Mesendoderm (in vitro differentiated cells): ENCODE data around the gene CCL16. TPM values are rescaled to one million over a fixed set of nuclear protein-coding genes. Genes with fewer than 3 reads are reported as not detected.

Source experiments
- DNase-seq: peaks from one replicate; pipeline ENCODE4 v3.0.0; 2013
- H2AK5ac ChIP-seq: 2 replicates; pipeline ENCODE4 v1.6.1; 2013; ENCODE audit warnings: low read length, inconsistent platforms
- H2BK120ac ChIP-seq: 2 replicates; pipeline ENCODE4 v1.6.1; 2013; ENCODE audit warnings: low read depth, mild to moderate bottlenecking, low read length, moderate library complexity, mixed read lengths
- H2BK15ac ChIP-seq: replicated peaks from 2 replicates; pipeline ENCODE4 v1.6.1; 2013; ENCODE audit warnings: low read depth, mild to moderate bottlenecking, moderate library complexity
- H2BK5ac ChIP-seq: 2 replicates; pipeline ENCODE4 v1.6.1; 2013; ENCODE audit warnings: low read length, inconsistent platforms
- H3K18ac ChIP-seq: 2 replicates; pipeline ENCODE4 v1.6.1; 2013; ENCODE audit warnings: mild to moderate bottlenecking, low read length, mixed read lengths
- H3K23ac ChIP-seq: one replicate; pipeline ENCODE4 v1.6.1; 2013; ENCODE audit warnings: low read length
- H3K27ac ChIP-seq: 2 replicates; pipeline ENCODE4 v1.5.1; 2013; ENCODE audit warnings: low read depth, mild to moderate bottlenecking, inconsistent platforms, low read length, moderate library complexity
- H3K27me3 ChIP-seq: 2 replicates; pipeline ENCODE4 v1.6.1; 2013; ENCODE audit warnings: low read length, control low read depth, mild to moderate bottlenecking, inconsistent platforms; ENCODE audit not compliant: insufficient read depth, poor library complexity
- H3K36me3 ChIP-seq: 2 replicates; pipeline ENCODE4 v1.6.1; 2013; ENCODE audit warnings: low read length, inconsistent platforms; ENCODE audit not compliant: control insufficient read depth, insufficient read depth
- H3K4ac ChIP-seq: one replicate; pipeline ENCODE4 v1.6.1; 2013; ENCODE audit warnings: low read depth, mild to moderate bottlenecking, low read length, moderate library complexity
- H3K4me1 ChIP-seq: 2 replicates; pipeline ENCODE4 v1.6.1; 2013; ENCODE audit warnings: low read depth, low read length, inconsistent platforms; ENCODE audit not compliant: control insufficient read depth
- H3K4me2 ChIP-seq: 2 replicates; pipeline ENCODE4 v1.6.1; 2013; ENCODE audit warnings: low read length
- H3K4me3 ChIP-seq: 2 replicates; pipeline ENCODE4 v1.5.1; 2013; ENCODE audit warnings: mild to moderate bottlenecking, low read length
- H3K56ac ChIP-seq: one replicate; pipeline ENCODE4 v1.6.1; 2013; ENCODE audit warnings: low read length
- H3K79me1 ChIP-seq: 2 replicates; pipeline ENCODE4 v1.6.1; 2013; ENCODE audit warnings: low read length, inconsistent platforms
- H3K79me2 ChIP-seq: 2 replicates; pipeline ENCODE4 v1.6.1; 2013; ENCODE audit warnings: mild to moderate bottlenecking, low read length; ENCODE audit not compliant: control insufficient read depth, insufficient read depth
- H3K9ac ChIP-seq: 2 replicates; pipeline ENCODE4 v1.6.1; 2013; ENCODE audit warnings: low read length, inconsistent platforms
- H4K5ac ChIP-seq: one replicate; pipeline ENCODE4 v1.6.1; 2013; ENCODE audit warnings: low read length
- H4K8ac ChIP-seq: one replicate; pipeline ENCODE4 v1.6.1; 2013; ENCODE audit warnings: low read depth, mild to moderate bottlenecking, control low read depth, low read length, moderate library complexity
- WGBS: extraction: QIAGEN DNeasy Blood & Tissue Kit; methylation state at CpG from one replicate; pipeline ENCODE4 v1.1.7; 2013; ENCODE audit warnings: low lambda C conversion rate, missing lambda C conversion rate; ENCODE audit not compliant: insufficient coverage; ENCODE audit errors: extremely low coverage; 5-methylcytosine and 5-hydroxymethylcytosine counted together
- polyA plus RNA-seq, 2 experiments: library from polyadenylated mRNA; stranded (reverse); fragments of 200-250 nt; gene quantifications; one replicate each; pipeline ENCODE4 v1.2.3, GENCODE V29; 2013

The CCL16 gene
- polyA plus RNA-seq (2013, experiment 1 of 2) = not detected
- not detected for polyA plus RNA-seq (2013, experiment 2 of 2)

- no peak within 1 kb of the TSS for H3K9ac ChIP-seq
- H3K4me2 ChIP-seq = no peak within 1 kb of the TSS
- DNase-seq = no peak
- no CpG with 5 or more reads among the region's 12 CpGs for WGBS
- H3K79me1 ChIP-seq = no peaks in the 10 kb centered on the region
- no peak within 1 kb of the TSS for H3K23ac ChIP-seq
- no peak within 1 kb of the TSS for H4K8ac ChIP-seq
- H3K27me3 ChIP-seq = no peaks in the 10 kb centered on the region
- no peak within 1 kb of the TSS for H2AK5ac ChIP-seq
- H2BK120ac ChIP-seq = no peak within 1 kb of the TSS
- no peak within 1 kb of the TSS for H3K27ac ChIP-seq
- no peaks in the 10 kb centered on the region for H3K36me3 ChIP-seq
- H4K5ac ChIP-seq = no peak within 1 kb of the TSS
- no peak within 1 kb of the TSS for H3K18ac ChIP-seq
- no peak within 1 kb of the TSS for H2BK15ac ChIP-seq
- H3K56ac ChIP-seq = no peak within 1 kb of the TSS
- no peak within 1 kb of the TSS for H3K4me3 ChIP-seq
- H3K4ac ChIP-seq = no peak within 1 kb of the TSS
- no peaks in the 10 kb centered on the region for H3K79me2 ChIP-seq
- H3K4me1 ChIP-seq = no peaks in the 10 kb centered on the region
- H2BK5ac ChIP-seq = no peak within 1 kb of the TSS
Observed at GRCh38 chr17:35981246-35981645, at the start of gene CCL16. Gene CCL16, minus strand, starts transcription at chr17:35981497. Its CDS starts 77 bp downstream, at chr17:35981420.

DNA sequence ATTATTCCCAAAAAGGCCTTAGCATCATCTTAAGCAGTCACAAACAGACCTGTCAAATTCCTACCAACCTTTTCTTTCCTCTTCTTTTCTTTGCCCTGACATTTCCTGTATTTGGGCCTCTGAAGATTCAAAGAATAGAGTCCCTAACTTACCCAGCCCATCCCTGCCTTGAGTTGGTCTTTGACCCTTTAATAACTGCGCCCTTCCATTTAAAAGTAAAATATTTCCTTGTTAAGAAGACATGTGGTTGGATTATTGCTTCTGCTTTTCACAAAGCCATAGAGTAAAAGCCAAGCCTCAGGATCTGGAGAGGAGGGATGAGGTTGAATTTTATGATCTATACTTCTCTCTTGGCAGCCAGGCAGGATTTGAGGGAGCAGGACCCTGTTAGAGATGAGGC is 49.7 kb upstream of the CCL16 start:
- Histone ChIP-seq H3K4me3 (no peak overlapping the region), H3K79me2 (no peaks in the 10 kb centered on the region), H3K4me1 (no peaks in the 10 kb centered on the region), H3K9ac (no peak overlapping the region), H3K27me3 (no peaks in the 10 kb centered on the region), H3K4ac (no peak overlapping the region), H2BK15ac (no peak overlapping the region), H3K56ac (no peak overlapping the region), H3K4me2 (no peak overlapping the region), H4K8ac (no peak overlapping the region), H2AK5ac (no peak overlapping the region), H3K18ac (no peak overlapping the region), H3K79me1 (no peaks in the 10 kb centered on the region), H3K36me3 (no peaks in the 10 kb centered on the region), H3K27ac (no peak overlapping the region), H3K23ac (no peak overlapping the region), H2BK5ac (no peak overlapping the region), H4K5ac (no peak overlapping the region), H2BK120ac (no peak overlapping the region)
- DNase-seq = no peak
- WGBS = no CpG with 5 or more reads among the region's 1 CpG

- Histone ChIP-seq H3K4me3 (no peak overlapping the region), H3K36me3 (no peaks in the 10 kb centered on the region), H2AK5ac (no peak overlapping the region), H3K23ac (no peak overlapping the region), H3K9ac (no peak overlapping the region), H3K4me2 (no peak overlapping the region), H2BK120ac (no peak overlapping the region), H3K4ac (no peak overlapping the region), H3K4me1 (no peaks in the 10 kb centered on the region), H3K27me3 (no peaks in the 10 kb centered on the region), H3K18ac (no peak overlapping the region), H2BK15ac (no peak overlapping the region), H3K56ac (no peak overlapping the region), H3K79me1 (no peaks in the 10 kb centered on the region), H2BK5ac (no peak overlapping the region), H4K8ac (no peak overlapping the region), H4K5ac (no peak overlapping the region), H3K27ac (no peak overlapping the region), H3K79me2 (no peaks in the 10 kb centered on the region)
- no CpG with 5 or more reads among the region's 4 CpGs for WGBS
- DNase-seq = no peak
Observed at GRCh38 chr17:36027761-36028160, 46.5 kb upstream of the CCL16 start.

DNA sequence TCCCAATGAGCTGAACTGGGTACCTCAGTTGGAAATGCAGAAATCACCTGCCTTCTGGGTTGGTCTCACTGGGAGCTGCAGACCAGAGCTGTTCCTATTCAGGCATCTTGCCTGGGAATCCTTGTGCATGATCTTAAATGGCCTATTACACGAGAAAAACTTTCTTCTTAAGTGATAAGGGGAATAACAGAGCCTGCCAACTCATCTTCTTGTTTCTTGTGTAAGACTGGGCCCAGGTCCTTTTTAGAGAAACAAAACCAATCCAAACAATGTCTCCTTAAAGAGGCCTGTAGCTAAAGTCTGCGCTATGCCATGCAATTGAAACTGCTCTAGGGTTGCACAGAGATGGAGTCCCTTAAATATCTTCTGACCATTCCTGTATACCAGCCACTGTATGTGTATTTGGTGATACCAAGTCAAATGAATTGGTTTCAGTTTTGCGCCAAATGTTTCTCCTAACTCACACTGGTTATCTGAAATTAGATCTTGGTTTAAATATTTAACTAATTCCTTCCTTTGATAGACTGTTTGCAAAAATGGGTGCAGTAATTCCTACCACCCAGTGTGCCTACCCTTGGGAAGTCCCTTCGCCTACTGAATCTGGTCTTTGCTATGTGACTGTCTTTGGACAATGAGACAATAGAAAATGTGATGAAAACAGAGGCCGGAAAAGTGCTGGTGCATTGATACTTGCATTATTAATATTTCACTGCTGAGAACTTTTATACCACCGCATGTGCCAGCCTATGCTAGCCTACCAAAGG is 43.0 kb upstream of the CCL16 start:
- no peak overlapping the region for H3K56ac ChIP-seq
- no peak overlapping the region for H2AK5ac ChIP-seq
- H4K8ac ChIP-seq = no peak overlapping the region
- no peak overlapping the region for H3K4me2 ChIP-seq
- H3K79me1 ChIP-seq = no peaks in the 10 kb centered on the region
- no peak overlapping the region for H2BK5ac ChIP-seq
- no peaks in the 10 kb centered on the region for H3K36me3 ChIP-seq
- no peak overlapping the region for H3K18ac ChIP-seq
- no peak overlapping the region for H3K27ac ChIP-seq
- H3K4me1 ChIP-seq = no peaks in the 10 kb centered on the region
- no peak overlapping the region for H3K4ac ChIP-seq
- H4K5ac ChIP-seq = no peak overlapping the region
- WGBS = no CpG with 5 or more reads among the region's 6 CpGs
- H3K9ac ChIP-seq = no peak overlapping the region
- no peaks in the 10 kb centered on the region for H3K27me3 ChIP-seq
- no peak for DNase-seq
- no peak overlapping the region for H2BK120ac ChIP-seq
- no peaks in the 10 kb centered on the region for H3K79me2 ChIP-seq
- H3K23ac ChIP-seq = no peak overlapping the region
- no peak overlapping the region for H3K4me3 ChIP-seq
- no peak overlapping the region for H2BK15ac ChIP-seq

GRCh38 chr17:36019423-36019822 is 38.1 kb upstream of the CCL16 start:
- no peak overlapping the region for H3K23ac ChIP-seq
- H3K56ac ChIP-seq = no peak overlapping the region
- no peaks in the 10 kb centered on the region for H3K36me3 ChIP-seq
- H3K18ac ChIP-seq = no peak overlapping the region
- H3K9ac ChIP-seq = no peak overlapping the region
- no peak overlapping the region for H3K4ac ChIP-seq
- H3K4me1 ChIP-seq = no peaks in the 10 kb centered on the region
- no peak overlapping the region for H2BK15ac ChIP-seq
- H3K79me2 ChIP-seq = no peaks in the 10 kb centered on the region
- H2BK120ac ChIP-seq = no peak overlapping the region
- no peak overlapping the region for H3K4me2 ChIP-seq
- DNase-seq = no peak
- H4K5ac ChIP-seq = no peak overlapping the region
- no peak overlapping the region for H3K27ac ChIP-seq
- no peak overlapping the region for H3K4me3 ChIP-seq
- H4K8ac ChIP-seq = no peak overlapping the region
- no peaks in the 10 kb centered on the region for H3K27me3 ChIP-seq
- WGBS = no CpG with 5 or more reads among the region's 2 CpGs
- no peak overlapping the region for H2AK5ac ChIP-seq
- H3K79me1 ChIP-seq = no peaks in the 10 kb centered on the region
- H2BK5ac ChIP-seq = no peak overlapping the region

DNA sequence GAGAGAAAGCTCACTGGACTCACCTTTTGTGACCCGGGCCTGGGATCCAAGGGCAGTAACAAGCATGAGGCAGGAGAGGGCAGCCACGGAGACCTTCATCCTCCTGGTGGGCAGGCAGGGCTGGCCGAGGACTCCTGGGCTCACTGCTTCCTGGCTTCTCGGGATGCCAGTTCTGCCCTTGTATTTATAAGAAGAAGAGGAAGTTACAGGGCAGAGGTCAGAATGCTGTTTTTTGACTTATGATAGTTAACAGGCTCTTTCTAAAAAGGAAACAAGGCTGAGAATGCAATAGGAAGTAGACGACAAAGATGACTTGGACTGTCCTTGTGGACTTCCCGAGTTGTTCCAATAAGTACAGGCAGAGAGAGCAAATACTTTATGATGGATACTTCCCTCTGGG is 36.5 kb upstream of the CCL16 start, which contains the start of gene CCL23:
Gene CCL23 (minus strand): TSS at position 174 of the 400 bp plus-strand sequence. CDS start 75 bp downstream, at position 99.
- no peak within 1 kb of the TSS for H3K9ac ChIP-seq
- no peak within 1 kb of the TSS for H2BK15ac ChIP-seq
- no peak within 1 kb of the TSS for H4K8ac ChIP-seq
- no peak within 1 kb of the TSS for H3K27ac ChIP-seq
- no peaks in the 10 kb centered on the region for H3K79me1 ChIP-seq
- no peak within 1 kb of the TSS for H3K4ac ChIP-seq
- no peak for DNase-seq
- H2BK120ac ChIP-seq = no peak within 1 kb of the TSS
- no CpG with 5 or more reads among the region's 6 CpGs for WGBS
- H4K5ac ChIP-seq = no peak within 1 kb of the TSS
- no peaks in the 10 kb centered on the region for H3K4me1 ChIP-seq
- no peak within 1 kb of the TSS for H2AK5ac ChIP-seq
- no peak within 1 kb of the TSS for H3K4me3 ChIP-seq
- no peak within 1 kb of the TSS for H3K18ac ChIP-seq
- H3K23ac ChIP-seq = no peak within 1 kb of the TSS
- H3K79me2 ChIP-seq = no peaks in the 10 kb centered on the region
- no peaks in the 10 kb centered on the region for H3K36me3 ChIP-seq
- no peak within 1 kb of the TSS for H3K56ac ChIP-seq
- no peak within 1 kb of the TSS for H2BK5ac ChIP-seq
- no peaks in the 10 kb centered on the region for H3K27me3 ChIP-seq
- no peak within 1 kb of the TSS for H3K4me2 ChIP-seq
